Mucosa of stomach (tissue), 1 donor: Measurements from ENCODE around the gene FNBP1.
"Not testable (repeated sequence)": the region's sequence is repeated elsewhere in the genome, so short reads cannot be mapped to it uniquely, and the experiment has no call there.

Experiments used
- H3K27me3 ChIP-seq: one replicate; pipeline ENCODE4 v1.7.0; 2013; ENCODE audit warnings: mild to moderate bottlenecking, low read length; ENCODE audit not compliant: control insufficient read depth, insufficient read depth
- H3K36me3 ChIP-seq: one replicate; pipeline ENCODE4 v1.7.0; 2013; ENCODE audit warnings: low read length; ENCODE audit not compliant: control insufficient read depth, insufficient read depth
- H3K4me1 ChIP-seq: one replicate; pipeline ENCODE4 v1.7.0; 2013; ENCODE audit warnings: mild to moderate bottlenecking, low read length; ENCODE audit not compliant: control insufficient read depth, insufficient read depth
- H3K4me3 ChIP-seq: one replicate; pipeline ENCODE4 v1.7.0; 2013; ENCODE audit warnings: low read length
- H3K9ac ChIP-seq: one replicate; pipeline ENCODE4 v1.7.0; 2013; ENCODE audit warnings: mild to moderate bottlenecking, low read length, moderate library complexity
- H3K9me3 ChIP-seq: one replicate; pipeline ENCODE4 v1.7.0; 2013; ENCODE audit warnings: mild to moderate bottlenecking, low read length, moderate library complexity; ENCODE audit not compliant: control insufficient read depth
- donor health status: Pancreatic carcinoma.

The FNBP1 gene

DNA sequence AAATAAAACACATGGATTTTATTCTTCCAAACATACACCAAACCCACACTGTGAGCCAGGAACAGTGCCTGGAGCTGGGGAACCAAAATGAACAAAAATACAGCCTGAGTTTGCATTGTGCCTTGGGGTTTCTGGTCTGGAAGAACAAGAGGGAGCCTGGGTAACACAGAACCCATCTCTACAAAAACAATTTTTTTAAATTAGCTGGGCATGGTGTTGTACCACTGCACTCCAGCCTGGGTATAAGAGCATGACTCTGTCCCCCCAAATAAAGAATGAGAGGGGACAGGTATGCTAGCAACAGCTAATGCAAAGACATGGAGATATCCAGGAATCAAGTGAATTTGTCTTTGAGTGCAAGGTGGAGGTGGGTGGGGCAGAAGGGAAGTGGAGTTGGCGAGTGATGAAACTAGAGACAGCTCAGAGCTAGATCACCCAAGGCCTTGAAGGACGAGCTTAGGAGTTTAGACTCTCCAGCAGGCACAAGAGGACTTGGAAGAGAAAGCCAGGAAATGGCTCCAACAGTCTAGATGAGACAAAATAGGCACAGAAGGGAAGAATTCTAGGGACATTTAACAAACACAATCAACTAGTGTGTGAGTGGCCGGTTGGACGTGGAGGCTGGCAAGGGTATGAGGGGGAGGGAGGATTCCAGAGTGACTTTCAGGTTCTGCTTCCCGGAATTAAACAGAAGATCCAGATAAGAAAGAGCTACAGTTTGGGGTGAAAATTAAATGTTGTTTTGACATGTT, 47.4 kb downstream of the FNBP1 start:
- no peaks in the 10 kb centered on the region for H3K36me3 ChIP-seq

DNA sequence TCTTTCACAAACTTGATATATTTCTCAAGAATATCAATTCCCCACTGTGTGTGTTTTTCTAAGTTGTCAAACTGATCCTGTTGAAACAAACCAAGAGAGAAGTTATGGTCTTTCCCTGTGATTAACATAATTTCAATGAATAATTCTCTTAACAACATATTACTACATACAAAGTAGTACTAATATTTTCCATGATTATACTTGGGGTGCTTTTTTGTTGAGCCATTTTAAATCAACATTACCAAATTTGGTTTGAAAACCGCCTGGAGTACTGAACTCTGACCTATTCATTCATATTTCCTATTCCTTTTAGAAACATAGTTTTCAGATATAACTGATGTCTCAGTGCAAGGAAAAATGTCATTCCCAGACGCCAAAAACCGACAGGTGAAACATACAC, 48.1 kb downstream of the FNBP1 start:
- Histone ChIP-seq H3K4me1 (peaks cover 14% of the 10 kb centered on the region), H3K9ac (peak overlapping the region; percentile 2), H3K9me3 (no peaks in the 10 kb centered on the region), H3K36me3 (no peaks in the 10 kb centered on the region), H3K27me3 (no peaks in the 10 kb centered on the region), H3K4me3 (no peak overlapping the region)

More for the DNA sequence above, 47.4 kb downstream of the FNBP1 start:
- H3K4me3 ChIP-seq = no peak overlapping the region
- no peaks in the 10 kb centered on the region for H3K9me3 ChIP-seq
- H3K9ac ChIP-seq = peak overlapping the region; percentile 2
- peaks cover 13% of the 10 kb centered on the region for H3K4me1 ChIP-seq
- no peaks in the 10 kb centered on the region for H3K27me3 ChIP-seq

GRCh38 chr9:129991139-129991538, 51.9 kb downstream of the FNBP1 start:
- not testable (repeated sequence) for H3K9ac ChIP-seq, H3K27me3 ChIP-seq, H3K9me3 ChIP-seq, H3K36me3 ChIP-seq, H3K4me3 ChIP-seq
- peaks cover 22% of the 10 kb centered on the region for H3K4me1 ChIP-seq

- Histone ChIP-seq H3K9me3 (no peaks in the 10 kb centered on the region), H3K9ac (no peak overlapping the region), H3K4me3 (no peak overlapping the region), H3K27me3 (no peaks in the 10 kb centered on the region), H3K4me1 (peaks cover 15% of the 10 kb centered on the region), H3K36me3 (no peaks in the 10 kb centered on the region)
Measured at GRCh38 chr9:129990269-129991010, 52.5 kb downstream of the FNBP1 start.

GRCh38 chr9:129989740-129990139, 53.2 kb downstream of the FNBP1 start:
- no peaks in the 10 kb centered on the region for H3K9me3 ChIP-seq
- no peaks in the 10 kb centered on the region for H3K27me3 ChIP-seq
- H3K9ac ChIP-seq = no peak overlapping the region
- H3K36me3 ChIP-seq = no peaks in the 10 kb centered on the region
- peaks cover 10% of the 10 kb centered on the region for H3K4me1 ChIP-seq
- no peak overlapping the region for H3K4me3 ChIP-seq

GRCh38 chr9:129989362-129989708, 53.7 kb downstream of the FNBP1 start:
- no peaks in the 10 kb centered on the region for H3K27me3 ChIP-seq
- H3K4me3 ChIP-seq = no peak overlapping the region
- H3K9ac ChIP-seq = no peak overlapping the region
- no peaks in the 10 kb centered on the region for H3K36me3 ChIP-seq
- H3K9me3 ChIP-seq = no peaks in the 10 kb centered on the region
- peaks cover 10% of the 10 kb centered on the region for H3K4me1 ChIP-seq

DNA sequence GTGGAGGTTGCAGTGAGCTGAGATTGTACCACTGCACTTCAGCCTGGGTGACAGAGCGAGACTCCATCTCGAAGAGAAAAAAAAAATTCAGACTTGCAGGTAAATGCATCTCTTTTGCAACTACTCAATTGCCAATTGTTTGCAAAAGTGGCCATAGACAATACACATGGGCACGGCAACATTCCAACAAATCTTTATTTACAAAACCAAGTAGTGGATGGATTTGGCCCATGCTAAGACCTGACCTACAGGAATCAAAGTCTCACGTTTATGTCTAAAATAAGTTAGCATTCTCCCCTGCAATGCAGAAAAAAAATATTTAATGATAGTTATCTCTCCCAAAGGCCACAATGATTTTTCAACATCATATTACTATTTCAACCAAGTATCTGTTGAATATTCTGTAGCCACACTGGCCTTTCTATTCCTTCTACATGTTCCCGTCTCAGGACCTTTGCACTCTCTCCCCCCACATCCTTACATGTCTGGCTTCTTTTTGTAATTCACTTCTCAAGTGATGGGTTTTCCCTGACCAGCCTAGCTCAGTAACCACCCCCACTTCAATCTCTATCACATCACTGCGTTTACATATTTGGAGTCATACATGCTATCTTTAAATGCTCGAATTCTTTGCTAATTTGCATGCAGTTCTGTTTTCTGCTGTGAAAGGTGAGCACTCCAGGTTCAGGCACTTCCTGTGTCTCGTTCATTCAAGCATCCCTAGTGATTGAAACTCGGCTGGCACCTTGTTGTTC, 54.2 kb downstream of the FNBP1 start:
- Histone ChIP-seq H3K9ac (no peak overlapping the region), H3K4me3 (no peak overlapping the region), H3K4me1 (peaks cover 10% of the 10 kb centered on the region), H3K36me3 (no peaks in the 10 kb centered on the region), H3K9me3 (no peaks in the 10 kb centered on the region), H3K27me3 (no peaks in the 10 kb centered on the region)

- H3K27me3 ChIP-seq = no peaks in the 10 kb centered on the region
- no peaks in the 10 kb centered on the region for H3K36me3 ChIP-seq
- H3K9me3 ChIP-seq = no peaks in the 10 kb centered on the region
- no peak overlapping the region for H3K9ac ChIP-seq
- H3K4me1 ChIP-seq = peaks cover 10% of the 10 kb centered on the region
- no peak overlapping the region for H3K4me3 ChIP-seq
Measured at GRCh38 chr9:129987941-129988340, 55.0 kb downstream of the FNBP1 start.

DNA sequence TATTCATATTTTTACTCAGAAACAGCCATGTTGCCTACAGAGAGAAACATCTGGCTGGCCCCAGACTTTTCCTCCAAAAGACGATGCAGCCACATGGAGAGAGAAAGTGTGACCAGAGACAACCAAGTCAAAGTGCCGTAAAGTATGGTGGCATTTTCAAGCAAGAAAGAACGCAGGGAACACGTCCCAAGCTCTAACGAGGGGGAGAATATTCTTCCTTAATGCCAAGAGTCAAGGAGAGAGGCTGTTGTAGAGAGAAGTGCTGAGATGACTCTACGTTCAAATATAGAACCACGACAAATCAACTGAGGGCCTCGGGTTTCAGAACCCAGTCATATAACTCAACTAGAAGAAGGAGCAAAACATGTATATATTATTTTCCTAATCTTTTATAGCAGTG, 55.9 kb downstream of the FNBP1 start:
- H3K27me3 ChIP-seq = no peaks in the 10 kb centered on the region
- no peak overlapping the region for H3K9ac ChIP-seq
- peaks cover 10% of the 10 kb centered on the region for H3K4me1 ChIP-seq
- no peak overlapping the region for H3K4me3 ChIP-seq
- H3K9me3 ChIP-seq = no peaks in the 10 kb centered on the region
- H3K36me3 ChIP-seq = no peaks in the 10 kb centered on the region

- not testable (repeated sequence) for H3K27me3 ChIP-seq, H3K9me3 ChIP-seq, H3K36me3 ChIP-seq, H3K4me3 ChIP-seq, H3K4me1 ChIP-seq, H3K9ac ChIP-seq
Measured at GRCh38 chr9:129984589-129984988, 58.4 kb downstream of the FNBP1 start.

DNA sequence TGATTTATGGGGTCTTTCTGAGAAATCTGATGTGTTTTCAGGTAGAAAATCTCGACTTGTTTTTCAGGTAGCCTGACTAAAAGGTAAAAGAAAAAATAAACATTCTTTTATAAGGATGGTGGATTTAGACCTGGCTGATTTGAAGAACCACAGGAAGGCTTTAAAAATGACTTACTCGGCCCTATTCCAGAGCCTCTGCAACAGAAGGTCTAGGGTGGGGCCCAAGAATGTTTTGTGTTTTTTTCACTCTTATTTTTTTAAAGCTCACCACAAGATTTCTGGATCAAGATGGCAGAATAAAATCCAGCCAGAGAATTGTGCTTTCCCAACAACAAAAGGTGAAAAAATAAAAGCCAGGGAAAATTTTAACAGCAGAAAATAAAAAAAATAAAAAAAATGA, 59.1 kb downstream of the FNBP1 start:
- Histone ChIP-seq H3K27me3 (no peaks in the 10 kb centered on the region), H3K4me1 (no peaks in the 10 kb centered on the region), H3K9me3 (no peaks in the 10 kb centered on the region), H3K36me3 (no peaks in the 10 kb centered on the region), H3K4me3 (no peak overlapping the region), H3K9ac (no peak overlapping the region)
